NCI-H774 (cell line): ENCODE measurements around the gene SLC7A8.

Experiments
- DNase-seq: peaks from one replicate; lab custom pipeline; 2025; lab: John Stamatoyannopoulos, UW

The SLC7A8 gene

GRCh38 chr14:23093991-23094665 is 89.3 kb downstream of the SLC7A8 start:
- DNase-seq, result no peak

- DNase-seq, result no peak
Observed at GRCh38 chr14:23093526-23093925, 89.9 kb downstream of the SLC7A8 start.

- no peak for DNase-seq
Observed at GRCh38 chr14:23093104-23093503, 90.4 kb downstream of the SLC7A8 start.

GRCh38 chr14:23091294-23092225 is 91.9 kb downstream of the SLC7A8 start:
- no peak for DNase-seq

GRCh38 chr14:23090254-23090636 is 93.2 kb downstream of the SLC7A8 start:
- DNase-seq, result no peak

GRCh38 chr14:23089498-23090253 is 93.8 kb downstream of the SLC7A8 start:
- DNase-seq, result no peak

GRCh38 chr14:23086565-23086964 is 96.9 kb downstream of the SLC7A8 start:
- DNase-seq, result no peak

GRCh38 chr14:23085458-23085857 is 98.0 kb downstream of the SLC7A8 start:
- no peak for DNase-seq

GRCh38 chr14:23080474-23080873 is 103.0 kb downstream of the SLC7A8 start:
- DNase-seq, result no peak

GRCh38 chr14:23079716-23080115 is 103.7 kb downstream of the SLC7A8 start:
- no peak for DNase-seq

GRCh38 chr14:23078692-23079116 is 104.8 kb downstream of the SLC7A8 start:
- no peak for DNase-seq

GRCh38 chr14:23077962-23078361 is 105.5 kb downstream of the SLC7A8 start:
- no peak for DNase-seq

GRCh38 chr14:23076785-23077408 is 106.6 kb downstream of the SLC7A8 start:
- DNase-seq, result no peak
